K562 (cell line): ENCODE results near the gene UBE2D3. TPM values are rescaled to one million over a fixed set of nuclear protein-coding genes. Genes with fewer than 3 reads are reported as not detected.
A peak's percentile ranks its signal among the peaks of the same experiment; 100 is the strongest.

Source experiments
- BACH1 ChIP-seq: fragments of 200-800 bp; sonication (Bioruptor generic); IDR thresholded peaks from 2 replicates; pipeline ENCODE4 v1.6.1; 2016; ENCODE audit warnings: missing genetic modification characterization, missing compliant biosample characterization
- BRD9 ChIP-seq: fragments of 450-650 bp; IDR thresholded peaks from 2 replicates; pipeline ENCODE4 v1.6.1; 2018; ENCODE audit warnings: low read depth; ENCODE audit not compliant: partially characterized antibody
- CXXC5 ChIP-seq: fragments of 250-450 bp; sonication (Bioruptor Pico); IDR thresholded peaks from 2 replicates; pipeline ENCODE4 v1.8.0; 2022; ENCODE audit warnings: inconsistent platforms, mild to moderate bottlenecking, moderate library complexity
- HNRNPLL ChIP-seq: fragments of 200-400 bp; formaldehyde crosslinking; IDR thresholded peaks from 2 replicates; pipeline ENCODE4 v1.6.1; 2017; ENCODE audit warnings: low read length, low read depth, mild to moderate bottlenecking; ENCODE audit not compliant: poor library complexity, severe bottlenecking
- NFIC ChIP-seq: fragments of 450-650 bp; IDR thresholded peaks from 2 replicates; pipeline ENCODE4 v1.6.1; 2017; ENCODE audit warnings: mild to moderate bottlenecking, inconsistent platforms
- NFXL1 ChIP-seq: fragments of 450-650 bp; formaldehyde crosslinking; IDR thresholded peaks from 2 replicates; pipeline ENCODE4 v1.4.0; 2021; ENCODE audit warnings: mild to moderate bottlenecking
- RBM25 ChIP-seq: fragments of 200-400 bp; formaldehyde crosslinking; IDR thresholded peaks from 2 replicates; pipeline ENCODE4 v1.6.1; 2018; ENCODE audit warnings: low read length, low read depth, moderate library complexity; ENCODE audit not compliant: severe bottlenecking
- SAFB ChIP-seq: fragments of 200-400 bp; formaldehyde crosslinking; IDR thresholded peaks from 2 replicates; pipeline ENCODE4 v1.6.1; 2017; ENCODE audit warnings: low read depth, low read length, borderline replicate concordance
- SETDB1 ChIP-seq: IDR thresholded peaks from one replicate; pipeline ENCODE4 v1.6.1; 2012; ENCODE audit warnings: low read length, control low read depth, inconsistent platforms
- SMAD4 ChIP-seq: fragments of 250-450 bp; sonication (Bioruptor Pico); conservative IDR thresholded peaks from 2 replicates; pipeline ENCODE4 v1.8.0; 2021; ENCODE audit warnings: inconsistent platforms, mild to moderate bottlenecking, moderate library complexity
- ZNF121 ChIP-seq: sonication (generic); formaldehyde crosslinking; conservative IDR thresholded peaks from 2 replicates; pipeline ENCODE4 v1.8.0; 2022; ENCODE audit warnings: missing genetic modification reagents
- ZNF133 ChIP-seq: fragments of 250-450 bp; sonication (Bioruptor Pico); IDR thresholded peaks from 2 replicates; pipeline ENCODE4 v1.4.0; 2020; ENCODE audit warnings: mild to moderate bottlenecking
- ZNF23 ChIP-seq: fragments of 250-450 bp; sonication (Bioruptor Pico); IDR thresholded peaks from 2 replicates; pipeline ENCODE4 v1.4.0; 2020; ENCODE audit warnings: mild to moderate bottlenecking
- ZNF507 ChIP-seq: conservative IDR thresholded peaks from 2 replicates; pipeline ENCODE4 v1.6.1; 2017; ENCODE audit warnings: missing genetic modification characterization, missing compliant biosample characterization
- ZNF584 ChIP-seq: fragments of 200-800 bp; sonication (Bioruptor generic); IDR thresholded peaks from 2 replicates; pipeline ENCODE4 v1.6.1; 2016; ENCODE audit warnings: low read depth, mild to moderate bottlenecking, missing genetic modification characterization, missing compliant biosample characterization
- ZNF644 ChIP-seq: fragments of 200-800 bp; sonication (Bioruptor generic); IDR thresholded peaks from 2 replicates; pipeline ENCODE4 v1.6.1; 2016; ENCODE audit warnings: low read depth, missing genetic modification characterization, missing compliant biosample characterization
- ZNF668 ChIP-seq: fragments of 250-450 bp; sonication (Bioruptor Pico); IDR thresholded peaks from 2 replicates; pipeline ENCODE4 v1.8.0; 2022; ENCODE audit warnings: mild to moderate bottlenecking, inconsistent platforms
- polyA plus RNA-seq, 8 experiments: library from polyadenylated mRNA; depleted of rRNA in 4 of 8; stranded (reverse) in 5 of 8; unstranded in 3 of 8; fragments of >200 nt; fragmentation: Nextera tagmentation in 2 of 8; fragmentation: Illumina TruSeq in 1 of 8; extraction: Ambion mirVana in 2 of 8; extraction: Trizol in 1 of 8; gene quantifications; 2 replicates each; pipeline versions ENCODE4 v1.2.1 to v1.2.3, GENCODE V29; 2011 to 2014; ENCODE audit warnings: inconsistent platforms in 1 of 8, missing spikeins in 1 of 8
- total RNA-seq, 7 experiments: library from RNA; depleted of rRNA in 6 of 7; stranded (reverse); fragments of >200 nt in 6 of 7; fragmentation: Illumina TruSeq in 2 of 7; extraction: Trizol in 2 of 7; gene quantifications; 2 replicates each; pipeline versions ENCODE4 v1.2.1 to v1.2.3, GENCODE V29; 2011 to 2021; ENCODE audit warnings: low replicate concordance in 1 of 7
- TF ChIP-seq, protein P1 (sequence below): fragments of 150-350 bp; IDR thresholded peaks from 2 replicates; pipeline ENCODE4 v1.6.1; 2014; ENCODE audit warnings: low read depth, mild to moderate bottlenecking, low read length, borderline replicate concordance
- TF ChIP-seq, protein P2 (sequence below): sonication (generic); formaldehyde crosslinking; IDR thresholded peaks from 2 replicates; pipeline ENCODE4 v1.8.1; 2023; ENCODE audit warnings: mild to moderate bottlenecking, missing genetic modification reagents
- TF ChIP-seq, protein P3 (sequence below): fragments of 250-450 bp; sonication (Bioruptor Pico); IDR thresholded peaks from 2 replicates; pipeline ENCODE4 v1.5.0; 2021; ENCODE audit warnings: mild to moderate bottlenecking, borderline replicate concordance

UBE2D3 gene
- total and polyA plus RNA-seq, 9 of the 15 experiments (the other 6 are each of a cell fraction or from before 2014, with no cell fraction given) = 191 to 618 (median 292) TPM

DNA sequence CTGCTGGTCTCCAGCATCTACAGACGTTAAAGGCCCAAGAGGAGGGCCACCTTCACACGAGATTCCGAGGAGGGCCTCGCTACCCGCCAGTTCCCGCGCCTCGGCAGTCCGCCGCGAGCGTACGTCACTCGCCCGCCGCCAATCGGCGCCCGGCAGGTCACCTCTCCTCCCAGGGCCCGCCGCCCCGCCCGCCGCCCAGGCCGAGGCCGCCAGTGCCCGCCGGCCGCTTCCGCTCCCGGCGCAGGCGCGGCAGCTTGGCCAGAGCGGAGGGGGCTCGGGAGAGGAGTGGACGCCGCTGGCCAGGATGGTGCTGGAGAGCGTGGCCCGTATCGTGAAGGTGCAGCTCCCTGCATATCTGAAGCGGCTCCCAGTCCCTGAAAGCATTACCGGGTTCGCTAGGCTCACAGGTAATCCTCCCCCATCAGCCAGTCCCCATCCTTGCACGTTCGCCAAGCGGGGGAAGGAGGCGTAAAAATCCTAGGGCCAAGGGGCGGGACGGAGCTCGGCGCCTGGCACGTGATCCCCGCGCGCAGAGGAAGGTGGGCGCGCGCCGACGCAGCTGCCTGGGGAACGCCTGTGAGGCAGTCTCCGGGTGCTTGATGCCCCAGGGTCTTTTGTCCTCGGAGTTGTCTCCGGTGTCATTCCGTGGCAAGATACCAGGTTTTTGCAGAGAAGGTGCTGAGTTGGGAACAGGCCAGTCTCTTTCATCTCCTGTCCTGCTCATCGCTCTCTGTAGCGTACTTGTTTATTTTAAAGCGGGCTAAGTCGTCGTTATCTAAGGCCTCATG, 41.6 kb upstream of the UBE2D3 start, which contains the start of gene CISD2 (continued):
- TF ChIP-seq NFXL1 = no peak
- TF ChIP-seq, protein P1, sequence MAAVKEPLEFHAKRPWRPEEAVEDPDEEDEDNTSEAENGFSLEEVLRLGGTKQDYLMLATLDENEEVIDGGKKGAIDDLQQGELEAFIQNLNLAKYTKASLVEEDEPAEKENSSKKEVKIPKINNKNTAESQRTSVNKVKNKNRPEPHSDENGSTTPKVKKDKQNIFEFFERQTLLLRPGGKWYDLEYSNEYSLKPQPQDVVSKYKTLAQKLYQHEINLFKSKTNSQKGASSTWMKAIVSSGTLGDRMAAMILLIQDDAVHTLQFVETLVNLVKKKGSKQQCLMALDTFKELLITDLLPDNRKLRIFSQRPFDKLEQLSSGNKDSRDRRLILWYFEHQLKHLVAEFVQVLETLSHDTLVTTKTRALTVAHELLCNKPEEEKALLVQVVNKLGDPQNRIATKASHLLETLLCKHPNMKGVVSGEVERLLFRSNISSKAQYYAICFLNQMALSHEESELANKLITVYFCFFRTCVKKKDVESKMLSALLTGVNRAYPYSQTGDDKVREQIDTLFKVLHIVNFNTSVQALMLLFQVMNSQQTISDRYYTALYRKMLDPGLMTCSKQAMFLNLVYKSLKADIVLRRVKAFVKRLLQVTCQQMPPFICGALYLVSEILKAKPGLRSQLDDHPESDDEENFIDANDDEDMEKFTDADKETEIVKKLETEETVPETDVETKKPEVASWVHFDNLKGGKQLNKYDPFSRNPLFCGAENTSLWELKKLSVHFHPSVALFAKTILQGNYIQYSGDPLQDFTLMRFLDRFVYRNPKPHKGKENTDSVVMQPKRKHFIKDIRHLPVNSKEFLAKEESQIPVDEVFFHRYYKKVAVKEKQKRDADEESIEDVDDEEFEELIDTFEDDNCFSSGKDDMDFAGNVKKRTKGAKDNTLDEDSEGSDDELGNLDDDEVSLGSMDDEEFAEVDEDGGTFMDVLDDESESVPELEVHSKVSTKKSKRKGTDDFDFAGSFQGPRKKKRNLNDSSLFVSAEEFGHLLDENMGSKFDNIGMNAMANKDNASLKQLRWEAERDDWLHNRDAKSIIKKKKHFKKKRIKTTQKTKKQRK = no peak
- TF ChIP-seq ZNF23 (CRISPR knock-in tag) = no peak
- no peak for TF ChIP-seq ZNF668 (CRISPR knock-in tag)
- no peak for TF ChIP-seq ZNF121 (CRISPR knock-in tag)
- no peak for TF ChIP-seq ZNF644 (tag)
- no peak for TF ChIP-seq BRD9
- TF ChIP-seq RBM25 = peak; percentile 31
- 0 out of 2 replicates have a peak, but pooled peaks have one; percentile 27 for TF ChIP-seq SMAD4 (CRISPR knock-in tag)
- no peak for TF ChIP-seq ZNF507
- TF ChIP-seq ZNF584 (CRISPR knock-in tag) = no peak
- no peak for TF ChIP-seq BACH1 (tag)
- TF ChIP-seq CXXC5 (CRISPR knock-in tag) = peak; percentile 91
- TF ChIP-seq, protein P2, sequence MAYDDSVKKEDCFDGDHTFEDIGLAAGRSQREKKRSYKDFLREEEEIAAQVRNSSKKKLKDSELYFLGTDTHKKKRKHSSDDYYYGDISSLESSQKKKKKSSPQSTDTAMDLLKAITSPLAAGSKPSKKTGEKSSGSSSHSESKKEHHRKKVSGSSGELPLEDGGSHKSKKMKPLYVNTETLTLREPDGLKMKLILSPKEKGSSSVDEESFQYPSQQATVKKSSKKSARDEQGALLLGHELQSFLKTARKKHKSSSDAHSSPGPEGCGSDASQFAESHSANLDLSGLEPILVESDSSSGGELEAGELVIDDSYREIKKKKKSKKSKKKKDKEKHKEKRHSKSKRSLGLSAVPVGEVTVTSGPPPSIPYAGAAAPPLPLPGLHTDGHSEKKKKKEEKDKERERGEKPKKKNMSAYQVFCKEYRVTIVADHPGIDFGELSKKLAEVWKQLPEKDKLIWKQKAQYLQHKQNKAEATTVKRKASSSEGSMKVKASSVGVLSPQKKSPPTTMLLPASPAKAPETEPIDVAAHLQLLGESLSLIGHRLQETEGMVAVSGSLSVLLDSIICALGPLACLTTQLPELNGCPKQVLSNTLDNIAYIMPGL (CRISPR knock-in tag) = no peak; the same call in 1 of the 2 replicates
- 0 out of 2 replicates have a peak, but pooled peaks have one; percentile 32 for TF ChIP-seq NFIC
- TF ChIP-seq SAFB = no peak
- no peak for TF ChIP-seq SETDB1
- TF ChIP-seq ZNF133 (CRISPR knock-in tag) = no peak
- peak; percentile 98 for TF ChIP-seq HNRNPLL
- TF ChIP-seq, protein P3, sequence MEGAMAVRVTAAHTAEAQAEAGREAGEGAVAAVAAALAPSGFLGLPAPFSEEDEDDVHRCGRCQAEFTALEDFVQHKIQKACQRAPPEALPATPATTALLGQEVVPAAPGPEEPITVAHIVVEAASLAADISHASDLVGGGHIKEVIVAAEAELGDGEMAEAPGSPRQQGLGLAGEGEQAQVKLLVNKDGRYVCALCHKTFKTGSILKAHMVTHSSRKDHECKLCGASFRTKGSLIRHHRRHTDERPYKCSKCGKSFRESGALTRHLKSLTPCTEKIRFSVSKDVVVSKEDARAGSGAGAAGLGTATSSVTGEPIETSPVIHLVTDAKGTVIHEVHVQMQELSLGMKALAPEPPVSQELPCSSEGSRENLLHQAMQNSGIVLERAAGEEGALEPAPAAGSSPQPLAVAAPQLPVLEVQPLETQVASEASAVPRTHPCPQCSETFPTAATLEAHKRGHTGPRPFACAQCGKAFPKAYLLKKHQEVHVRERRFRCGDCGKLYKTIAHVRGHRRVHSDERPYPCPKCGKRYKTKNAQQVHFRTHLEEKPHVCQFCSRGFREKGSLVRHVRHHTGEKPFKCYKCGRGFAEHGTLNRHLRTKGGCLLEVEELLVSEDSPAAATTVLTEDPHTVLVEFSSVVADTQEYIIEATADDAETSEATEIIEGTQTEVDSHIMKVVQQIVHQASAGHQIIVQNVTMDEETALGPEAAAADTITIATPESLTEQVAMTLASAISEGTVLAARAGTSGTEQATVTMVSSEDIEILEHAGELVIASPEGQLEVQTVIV (CRISPR knock-in tag) = no peak
